ENCODE results near the gene ELOF1.

Gene ELOF1

GRCh38 chr19:11547929-11548700 lies 10.9 kb downstream of the ELOF1 start:
- no peaks in the 10 kb centered on the region for H3K36me3 ChIP-seq (ENCODE audit: insufficient read depth)

DNA sequence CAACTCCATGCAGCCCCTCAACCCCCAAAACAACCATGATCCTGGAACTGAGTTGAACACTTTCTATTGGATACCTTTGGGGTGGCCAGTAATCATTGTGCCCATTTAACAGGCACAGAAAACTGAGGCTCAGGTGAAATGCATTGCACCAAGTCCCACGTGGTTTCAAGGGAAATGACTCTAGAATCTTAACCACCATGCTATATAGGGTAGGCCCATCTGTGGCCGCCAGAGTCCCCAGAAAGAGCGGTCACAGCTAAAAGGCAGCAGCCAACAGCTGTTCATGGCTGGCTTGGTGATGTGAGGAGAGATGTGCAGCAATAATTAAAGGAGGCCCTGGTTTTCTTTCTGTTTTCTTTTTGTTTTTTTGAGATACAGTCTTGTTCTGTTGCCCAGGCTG lies 17.8 kb downstream of the ELOF1 start:
- Histone ChIP-seq H3K27me3 (ENCODE audit: insufficient read depth, low read depth) (no peaks in the 10 kb centered on the region; the same call in 1 of the 2 replicates), H3K36me3 (ENCODE audit: insufficient read depth) (no peaks in the 10 kb centered on the region), H2AFZ (ENCODE audit: low read depth) (no peak overlapping the region), H3K27ac (no peak overlapping the region), H3K4me1 (ENCODE audit: low read depth, poor library complexity, severe bottlenecking) (peaks cover 3% of the 10 kb centered on the region), H3K4me2 (no peak overlapping the region), H4K20me1 (ENCODE audit: insufficient read depth) (no peaks in the 10 kb centered on the region), H3K9ac (no peak overlapping the region), H3K4me3 (IDR thresholded peaks at IDR 0.05; ENCODE audit: insufficient read depth, low read depth, low read length) (no peak overlapping the region), H3K79me2 (ENCODE audit: insufficient read depth, low read depth) (no peaks in the 10 kb centered on the region)
- TF ChIP-seq CTCF (conservative IDR thresholded peaks at IDR 0.05; ENCODE audit: low read depth, low read length), result no peak

More at GRCh38 chr19:11547929-11548700, 10.9 kb downstream of the ELOF1 start:
- no peaks in the 10 kb centered on the region; the same call in 1 of the 2 replicates for H3K27me3 ChIP-seq (ENCODE audit: insufficient read depth, low read depth)
- H3K4me1 ChIP-seq (ENCODE audit: low read depth, poor library complexity, severe bottlenecking), result no peaks in the 10 kb centered on the region
- no peak overlapping the region for H3K27ac ChIP-seq
- no peaks in the 10 kb centered on the region for H3K79me2 ChIP-seq (ENCODE audit: insufficient read depth, low read depth)
- no peaks in the 10 kb centered on the region for H4K20me1 ChIP-seq (ENCODE audit: insufficient read depth)
- H3K4me2 ChIP-seq, result no peak overlapping the region
- no peak overlapping the region for H2AFZ ChIP-seq (ENCODE audit: low read depth)
- no peak overlapping the region for H3K9ac ChIP-seq
- TF ChIP-seq CTCF (conservative IDR thresholded peaks at IDR 0.05; ENCODE audit: low read depth, low read length), result no peak
- no peak overlapping the region for H3K4me3 ChIP-seq (IDR thresholded peaks at IDR 0.05; ENCODE audit: insufficient read depth, low read depth, low read length)

- H3K9ac ChIP-seq, result no peak overlapping the region
- no peak overlapping the region for H3K27ac ChIP-seq
- H3K4me2 ChIP-seq, result no peak overlapping the region
Observed at GRCh38 chr19:11540645-11541044, 18.4 kb downstream of the ELOF1 start.

More at GRCh38 chr19:11540645-11541044, 18.4 kb downstream of the ELOF1 start:
- H3K4me3 ChIP-seq (IDR thresholded peaks at IDR 0.05; ENCODE audit: insufficient read depth, low read depth, low read length), result no peak overlapping the region
- H3K79me2 ChIP-seq (ENCODE audit: insufficient read depth, low read depth), result no peaks in the 10 kb centered on the region
- no peak overlapping the region for H2AFZ ChIP-seq (ENCODE audit: low read depth)
- H3K27me3 ChIP-seq (ENCODE audit: insufficient read depth, low read depth), result peaks cover under 1% of the 10 kb centered on the region; the same call in 1 of the 2 replicates
- H3K4me1 ChIP-seq (ENCODE audit: low read depth, poor library complexity, severe bottlenecking), result peaks cover 7% of the 10 kb centered on the region
- H3K36me3 ChIP-seq (ENCODE audit: insufficient read depth), result no peaks in the 10 kb centered on the region
- H4K20me1 ChIP-seq (ENCODE audit: insufficient read depth), result no peaks in the 10 kb centered on the region
- TF ChIP-seq CTCF (conservative IDR thresholded peaks at IDR 0.05; ENCODE audit: low read depth, low read length), result no peak
